H54 (cell line): Measurements from ENCODE around the gene XKR3.
"Not testable (repeated sequence)": the region's sequence is repeated elsewhere in the genome, so short reads cannot be mapped to it uniquely, and the experiment has no call there.

Experiments used
- DNase-seq: peaks from one replicate; pipeline ENCODE4 v3.0.0; 2011; ENCODE audit warnings: low spot score, mixed read lengths; ENCODE audit not compliant: insufficient read length
- FAIRE-seq: peaks from 3 replicates; lab custom pipeline; 2011; peaks lifted over from hg19 to GRCh38; lab: Jason Lieb, UNC
- POLR2A ChIP-seq: IDR thresholded peaks from 2 replicates; pipeline ENCODE4 v1.6.1; 2011; ENCODE audit warnings: low read depth, mild to moderate bottlenecking, low read length

Gene XKR3

DNA sequence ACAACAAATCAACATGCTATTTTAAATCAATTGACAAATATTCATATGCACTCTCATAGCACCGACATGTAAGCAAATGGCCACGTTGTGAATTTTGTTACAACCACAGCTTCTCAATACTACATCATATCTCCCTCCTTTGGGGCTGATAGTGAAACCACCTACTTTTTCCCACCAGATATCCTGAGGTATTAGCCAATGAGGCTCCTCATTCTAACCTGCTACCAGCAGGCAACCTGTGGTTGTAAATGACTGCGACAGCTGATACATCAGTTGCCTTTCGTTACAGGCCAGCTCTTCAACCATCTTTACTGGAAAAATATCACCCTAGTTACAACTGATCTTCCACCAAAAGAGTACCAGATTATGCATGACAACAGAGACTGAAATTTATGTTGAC is 3.7 kb upstream of the XKR3 start:
- no peak for TF ChIP-seq POLR2A
- no peak for FAIRE-seq
- DNase-seq = no peak

DNA sequence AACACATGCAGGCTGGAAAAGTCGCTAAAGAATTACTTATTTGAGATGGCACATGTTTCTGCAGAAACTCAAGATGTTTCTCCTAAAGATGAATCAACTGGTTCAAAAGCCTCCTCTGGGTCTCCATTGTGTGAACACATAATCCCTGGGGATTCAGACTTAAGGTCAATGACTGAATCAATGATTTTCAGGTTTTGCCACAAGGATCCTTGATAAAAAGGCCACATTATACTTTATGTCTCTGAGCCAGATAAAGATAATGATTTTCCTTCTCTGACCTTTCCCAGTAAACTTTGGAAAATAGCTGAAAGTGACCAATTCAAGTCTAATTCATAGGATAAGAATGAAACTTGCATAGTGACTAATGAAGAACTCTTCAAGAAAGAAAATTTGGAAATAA is 2.3 kb upstream of the XKR3 start:
- FAIRE-seq (no peak), DNase-seq (no peak)

GRCh38 chr22:16819249-16819648 is 6.0 kb downstream of the XKR3 start:
- no peak for FAIRE-seq
- no peak for DNase-seq
- TF ChIP-seq POLR2A = no peak

More for the DNA sequence above, 2.3 kb upstream of the XKR3 start:
- no peak for TF ChIP-seq POLR2A

DNA sequence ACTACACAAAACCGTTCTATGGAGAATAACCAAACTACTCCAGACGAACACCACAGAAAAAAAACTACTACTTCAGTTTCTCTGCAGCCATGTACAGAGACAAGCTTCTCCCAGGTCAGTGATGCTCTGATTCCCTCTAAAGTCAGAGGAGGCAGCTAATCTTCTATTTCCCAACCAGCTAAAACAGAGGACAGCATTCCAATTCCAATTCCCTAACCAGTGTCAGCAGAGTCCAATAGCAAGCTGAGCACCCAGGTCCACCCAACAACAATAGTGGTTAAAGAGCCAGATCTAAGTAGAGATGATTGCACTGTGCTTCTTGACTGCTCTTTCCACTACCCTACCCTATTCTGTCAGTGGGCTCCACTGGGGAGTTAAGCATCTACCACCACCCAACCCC is 6.7 kb downstream of the XKR3 start:
- no peak for DNase-seq
- FAIRE-seq = no peak
- no peak for TF ChIP-seq POLR2A

GRCh38 chr22:16815073-16815472 is 10.1 kb downstream of the XKR3 start:
- no peak for DNase-seq
- no peak for FAIRE-seq
- no peak for TF ChIP-seq POLR2A

- FAIRE-seq (no peak), DNase-seq (no peak)
- no peak for TF ChIP-seq POLR2A
Measured at GRCh38 chr22:16810188-16810802, 14.9 kb downstream of the XKR3 start.

GRCh38 chr22:16808744-16809143 is 16.5 kb downstream of the XKR3 start:
- TF ChIP-seq POLR2A = no peak
- no peak for DNase-seq
- FAIRE-seq = no peak

- DNase-seq = no peak
- TF ChIP-seq POLR2A = no peak
- FAIRE-seq = no peak
Measured at GRCh38 chr22:16807109-16807508, 18.1 kb downstream of the XKR3 start.

DNA sequence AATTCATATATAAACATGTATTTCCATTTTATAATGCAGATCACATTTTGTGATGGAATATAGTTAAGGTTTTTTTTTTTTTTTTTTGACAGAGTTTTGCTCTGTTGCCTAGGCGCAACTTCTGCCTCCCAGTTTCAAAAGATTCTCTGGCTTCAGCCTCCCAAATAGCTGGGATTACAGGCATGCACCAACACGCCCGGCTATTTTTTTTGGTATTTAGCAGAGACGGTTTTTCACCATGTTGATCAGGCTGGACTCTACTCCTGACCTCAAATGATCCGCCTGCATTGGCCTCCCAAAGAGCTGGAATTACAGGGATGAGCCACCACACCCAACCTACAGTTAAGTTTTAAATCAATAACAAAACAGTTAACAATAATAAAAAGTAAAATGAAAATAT is 18.8 kb downstream of the XKR3 start:
- DNase-seq = no peak
- no peak for FAIRE-seq
- TF ChIP-seq POLR2A = no peak

DNA sequence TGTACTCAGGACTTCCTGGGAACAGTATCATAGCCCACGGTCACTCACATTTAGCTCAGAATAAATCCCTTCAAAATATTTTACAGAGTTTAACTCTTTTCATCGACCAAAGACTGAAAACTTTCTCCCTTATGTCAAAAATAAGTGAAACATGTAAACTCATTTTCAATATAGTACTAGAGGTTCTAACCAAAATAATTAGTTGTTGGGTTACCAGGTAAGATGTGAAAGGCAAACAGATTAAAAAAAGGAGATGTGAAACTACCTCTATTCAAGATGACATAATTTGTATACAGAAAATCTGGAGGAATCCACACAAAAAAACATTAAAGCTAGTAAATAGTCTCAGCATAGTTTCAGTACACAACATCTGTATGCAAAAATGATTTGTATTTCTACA is 20.3 kb downstream of the XKR3 start:
- no peak for FAIRE-seq
- no peak for DNase-seq
- no peak for TF ChIP-seq POLR2A

GRCh38 chr22:16803255-16803917 is 21.8 kb downstream of the XKR3 start:
- no peak for FAIRE-seq
- no peak for DNase-seq
- TF ChIP-seq POLR2A = no peak

DNA sequence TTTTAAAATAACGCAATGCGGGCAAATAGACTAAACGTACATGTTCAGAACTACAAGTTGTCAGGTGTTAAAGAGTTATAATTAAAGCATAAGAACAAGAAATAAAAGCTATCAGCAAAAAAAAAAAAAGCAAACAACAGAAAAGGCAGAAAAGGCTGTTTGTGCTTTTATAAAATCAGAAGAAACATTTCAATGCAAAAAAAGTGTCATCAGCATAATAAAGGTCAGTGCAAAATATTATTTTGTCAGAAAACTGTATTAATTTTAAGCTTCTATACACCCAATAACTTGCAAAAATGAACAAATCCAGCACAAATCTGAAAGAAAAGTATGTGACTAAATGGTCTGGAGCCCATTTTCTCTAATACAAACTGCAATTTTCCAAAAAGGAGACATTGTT is 23.6 kb downstream of the XKR3 start:
- DNase-seq = no peak
- no peak for FAIRE-seq
- TF ChIP-seq POLR2A = no peak

- DNase-seq = no peak
- no peak for FAIRE-seq
- no peak for TF ChIP-seq POLR2A
Measured at GRCh38 chr22:16801088-16801487, 24.1 kb downstream of the XKR3 start.

- no peak for FAIRE-seq
- no peak for DNase-seq
- no peak for TF ChIP-seq POLR2A
Measured at GRCh38 chr22:16800358-16800757, 24.9 kb downstream of the XKR3 start.

- DNase-seq, FAIRE-seq: not testable (repeated sequence)
Measured at GRCh38 chr22:16795504-16795903, 29.7 kb downstream of the XKR3 start.
